Measurements from ENCODE around the gene ZNF846.

DNA sequence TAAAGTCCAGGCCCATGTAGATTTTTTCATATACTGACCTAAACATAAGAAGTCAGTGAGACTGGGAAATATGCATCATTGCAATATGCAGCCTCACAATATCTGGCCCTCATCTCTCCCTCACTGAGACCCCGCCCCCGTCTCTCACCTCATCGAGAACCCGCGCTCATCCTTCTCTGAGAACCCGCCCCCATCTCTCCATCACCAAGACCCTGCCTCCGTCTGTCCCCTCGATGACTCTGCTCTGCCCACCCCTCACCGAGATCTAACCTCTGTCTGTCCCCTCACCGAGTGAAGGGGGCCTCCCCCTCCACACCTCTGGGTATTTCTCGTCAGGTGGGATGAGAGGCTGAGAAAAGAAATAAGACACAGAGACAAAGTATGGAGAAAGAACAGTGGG lies 20.5 kb upstream of the ZNF846 start:
- TF ChIP-seq ETV6 (conservative IDR thresholded peaks at IDR 0.05 in 1 of 2, IDR thresholded peaks at IDR 0.05 in 1 of 2; ENCODE audit: borderline replicate concordance in 1 of 2, low read depth in 1 of 2) (no peak), GATAD2B (conservative IDR thresholded peaks at IDR 0.05; ENCODE audit: low read depth) (no peak), ZZZ3 (IDR thresholded peaks at IDR 0.05; ENCODE audit: control insufficient read depth, insufficient read length, low read depth) (no peak), CTCF (IDR thresholded peaks at IDR 0.05 in 2 of 3, conservative IDR thresholded peaks at IDR 0.05 in 1 of 3; ENCODE audit: control insufficient read depth in 2 of 3, extremely low read depth in 1 of 3, insufficient read depth in 1 of 3, low read depth in 3 of 3, low read length in 3 of 3) (no peak), PBX3 (IDR thresholded peaks at IDR 0.05; ENCODE audit: insufficient replicate concordance, low read depth, low read length) (no peak), SIN3A (IDR thresholded peaks at IDR 0.05; ENCODE audit: low read depth, low read length) (no peak), RFX5 (IDR thresholded peaks at IDR 0.05; ENCODE audit: low read depth, low read length) (no peak)

Data from GM12878 (cell line).